ENCODE data around the gene SOBP.
"Not testable (repeated sequence)": the region's sequence is repeated elsewhere in the genome, so short reads cannot be mapped to it uniquely, and the experiment has no call there.

SOBP gene

GRCh38 chr6:107550906-107551305, 61.0 kb downstream of the SOBP start:
- DNase-seq = no peak

GRCh38 chr6:107553121-107553520, 63.2 kb downstream of the SOBP start:
- DNase-seq = not testable (repeated sequence)

GRCh38 chr6:107554326-107554725, 64.4 kb downstream of the SOBP start:
- DNase-seq = no peak

GRCh38 chr6:107554918-107555317, 65.0 kb downstream of the SOBP start:
- DNase-seq = no peak

GRCh38 chr6:107555449-107555848, 65.5 kb downstream of the SOBP start:
- DNase-seq = no peak

GRCh38 chr6:107556082-107556481, 66.2 kb downstream of the SOBP start:
- DNase-seq = no peak

- no peak for DNase-seq
These were observed 67.8 kb downstream of the SOBP start for GRCh38 chr6:107557698-107558097.

GRCh38 chr6:107560657-107561056, 70.7 kb downstream of the SOBP start:
- DNase-seq = no peak

- DNase-seq = no peak
These were observed 71.4 kb downstream of the SOBP start for GRCh38 chr6:107561306-107561705.

GRCh38 chr6:107563694-107564588, 74.0 kb downstream of the SOBP start:
- DNase-seq = no peak

GRCh38 chr6:107564589-107564951, 74.7 kb downstream of the SOBP start:
- DNase-seq = no peak

- no peak for DNase-seq
These were observed 75.3 kb downstream of the SOBP start for GRCh38 chr6:107565165-107565723.

GRCh38 chr6:107567643-107568042, 77.7 kb downstream of the SOBP start:
- no peak for DNase-seq

- no peak for DNase-seq
These were observed 79.6 kb downstream of the SOBP start for GRCh38 chr6:107569473-107569872.

- no peak for DNase-seq
These were observed 81.4 kb downstream of the SOBP start for GRCh38 chr6:107571354-107571753.

- DNase-seq = no peak
These were observed 83.0 kb downstream of the SOBP start for GRCh38 chr6:107572886-107573285.

GRCh38 chr6:107574856-107575255, 84.9 kb downstream of the SOBP start:
- no peak for DNase-seq

- no peak for DNase-seq
These were observed 86.9 kb downstream of the SOBP start for GRCh38 chr6:107576852-107577251.

GRCh38 chr6:107578642-107579341, 88.9 kb downstream of the SOBP start:
- DNase-seq = no peak

- DNase-seq = no peak
These were observed 89.6 kb downstream of the SOBP start for GRCh38 chr6:107579456-107580056.

- DNase-seq = no peak
These were observed 92.2 kb downstream of the SOBP start for GRCh38 chr6:107582086-107582485.

GRCh38 chr6:107584726-107585125, 94.8 kb downstream of the SOBP start:
- DNase-seq = no peak

GRCh38 chr6:107585815-107586435, 96.0 kb downstream of the SOBP start:
- DNase-seq = no peak
